ENCODE results near the gene CBY3.
"Not testable (repeated sequence)": the region's sequence is repeated elsewhere in the genome, so short reads cannot be mapped to it uniquely, and the experiment has no call there.

- TF ChIP-seq CTCF (optimal IDR thresholded peaks at IDR 0.05 in 1 of 3, IDR thresholded peaks at IDR 0.05 in 1 of 3, conservative IDR thresholded peaks at IDR 0.05 in 1 of 3; ENCODE audit: extremely low read depth in 1 of 3, insufficient read depth in 2 of 3, low read length in 3 of 3); EZH2 (IDR thresholded peaks at IDR 0.05; ENCODE audit: low read length): not testable (repeated sequence)
Observed at GRCh38 chr5:179639296-179639695, 41.5 kb downstream of the CBY3 start.
